Dedifferentiated amniotic fluid mesenchymal stem cell (primary cell): Measurements from ENCODE around the gene CNTNAP2.

Experiments used
- DNase-seq: peaks from one replicate; pipeline ENCODE4 v3.0.0-alpha.2; 2016; ENCODE audit errors: extremely low spot score

Gene CNTNAP2

GRCh38 chr7:146291900-146292299, 175.3 kb downstream of the CNTNAP2 start:
- no peak for DNase-seq

GRCh38 chr7:146296028-146296427, 179.4 kb downstream of the CNTNAP2 start:
- no peak for DNase-seq

- no peak for DNase-seq
These were observed 198.4 kb downstream of the CNTNAP2 start for GRCh38 chr7:146314962-146315361.

- no peak for DNase-seq
These were observed 203.0 kb downstream of the CNTNAP2 start for GRCh38 chr7:146319629-146320028.

GRCh38 chr7:146321301-146321700, 204.7 kb downstream of the CNTNAP2 start:
- no peak for DNase-seq

GRCh38 chr7:146331369-146331768, 214.8 kb downstream of the CNTNAP2 start:
- no peak for DNase-seq

DNA sequence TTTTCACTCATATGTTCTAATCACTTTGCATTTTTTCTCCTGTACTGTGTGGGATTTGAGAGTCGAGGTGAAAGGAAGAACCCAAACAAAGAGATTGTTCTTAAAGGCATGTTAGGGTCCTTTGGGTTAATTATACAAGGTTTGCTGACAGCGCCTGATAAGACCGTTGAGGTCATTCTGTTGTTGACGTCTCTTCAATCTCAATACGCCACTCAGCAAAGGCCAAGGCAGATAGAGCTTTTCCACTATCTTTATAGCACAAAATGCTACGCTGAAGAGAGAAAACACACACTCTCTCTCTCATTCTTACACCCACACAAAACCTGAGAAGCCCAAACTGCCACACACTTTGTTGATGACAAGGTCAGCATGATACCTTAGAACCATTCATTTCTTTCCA, 228.7 kb downstream of the CNTNAP2 start:
- DNase-seq: no peak

- no peak for DNase-seq
These were observed 229.5 kb downstream of the CNTNAP2 start for GRCh38 chr7:146346096-146346495.

GRCh38 chr7:146355216-146355615, 238.6 kb downstream of the CNTNAP2 start:
- no peak for DNase-seq

GRCh38 chr7:146359176-146359575, 242.6 kb downstream of the CNTNAP2 start:
- DNase-seq: peak; percentile 26

- peak; percentile 56 for DNase-seq
These were observed 250.3 kb downstream of the CNTNAP2 start for GRCh38 chr7:146366938-146367337.

DNA sequence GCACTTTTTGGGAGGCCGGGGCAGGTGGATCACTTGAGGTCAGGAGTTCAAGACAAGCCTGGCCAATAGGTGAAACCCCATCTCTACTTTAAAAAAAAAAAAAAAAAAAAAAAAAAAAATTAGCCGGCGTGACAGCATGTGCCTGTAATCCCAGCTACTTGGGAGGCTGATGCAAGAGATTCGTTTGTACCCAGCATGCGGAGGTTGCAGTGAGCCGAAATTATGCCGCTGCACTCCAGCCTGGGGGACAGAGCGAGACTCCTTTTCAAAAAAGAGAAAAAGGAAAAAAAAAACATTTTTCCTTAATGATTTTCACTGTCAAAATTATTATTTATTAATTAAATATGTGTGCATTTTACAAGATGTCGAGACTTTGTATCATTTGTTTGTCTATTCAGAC, 253.6 kb downstream of the CNTNAP2 start:
- DNase-seq: no peak

- DNase-seq: no peak
These were observed 258.6 kb downstream of the CNTNAP2 start for GRCh38 chr7:146375170-146375569.

DNA sequence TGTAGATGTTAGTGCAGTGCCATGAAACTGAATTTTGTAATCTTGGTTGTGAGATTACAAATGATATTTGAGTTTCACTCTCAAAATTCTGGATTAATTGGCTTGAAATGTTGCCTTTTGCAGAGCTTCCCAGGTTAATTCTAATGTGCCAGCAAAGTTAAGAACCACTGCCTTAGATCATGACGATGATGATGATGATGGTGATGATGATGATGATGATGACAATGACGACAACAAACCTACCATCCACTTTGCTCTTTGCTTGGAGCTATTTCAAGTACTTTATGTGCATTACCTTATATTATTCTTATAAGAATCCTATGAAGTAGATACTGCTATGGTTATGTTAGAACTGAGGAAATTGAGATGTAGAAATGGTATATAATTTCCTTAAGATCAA, 261.6 kb downstream of the CNTNAP2 start:
- no peak for DNase-seq

DNA sequence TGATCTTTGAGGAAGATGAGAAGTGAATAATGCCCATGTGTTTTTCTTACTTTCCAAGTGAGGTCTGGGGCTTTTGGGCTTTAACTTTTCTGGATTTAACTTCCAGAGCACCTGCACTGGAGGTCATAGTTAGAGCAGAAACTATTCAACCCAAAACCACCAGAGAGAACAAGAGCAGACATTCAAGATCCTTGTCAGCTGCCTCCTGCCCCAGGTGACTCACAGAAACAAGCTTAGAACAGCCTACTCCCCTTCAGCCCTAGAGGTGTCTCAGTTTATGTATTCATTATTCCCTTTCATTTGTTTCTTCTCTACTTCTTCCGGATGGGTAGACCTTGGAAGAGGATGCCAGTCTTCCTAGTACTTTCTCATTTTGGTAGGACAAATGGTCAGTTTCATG, 270.5 kb downstream of the CNTNAP2 start:
- DNase-seq: no peak

DNA sequence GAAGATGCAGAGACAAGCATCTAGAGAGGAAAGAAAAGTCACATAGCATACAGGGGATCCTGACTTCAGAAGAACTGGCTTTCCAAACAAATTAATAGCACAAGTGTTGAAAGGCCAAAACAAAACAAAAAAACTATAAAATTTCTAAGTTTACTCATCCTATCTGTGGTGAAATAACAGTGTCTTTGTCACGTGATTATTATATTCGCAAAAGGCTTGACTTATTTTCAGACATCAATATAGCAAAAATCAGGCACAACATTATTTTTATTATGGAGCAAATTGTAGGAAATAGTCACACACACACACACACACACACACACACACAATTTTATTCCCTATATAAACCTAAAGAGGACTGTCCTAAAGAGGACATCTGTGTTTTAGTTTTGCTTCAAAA, 272.3 kb downstream of the CNTNAP2 start:
- DNase-seq: no peak

- no peak for DNase-seq
These were observed 276.7 kb downstream of the CNTNAP2 start for GRCh38 chr7:146393346-146393745.

GRCh38 chr7:146397141-146397540, 280.5 kb downstream of the CNTNAP2 start:
- DNase-seq: no peak

- no peak for DNase-seq
These were observed 285.3 kb downstream of the CNTNAP2 start for GRCh38 chr7:146401939-146402338.

- DNase-seq: no peak
These were observed 289.1 kb downstream of the CNTNAP2 start for GRCh38 chr7:146405737-146406136.

DNA sequence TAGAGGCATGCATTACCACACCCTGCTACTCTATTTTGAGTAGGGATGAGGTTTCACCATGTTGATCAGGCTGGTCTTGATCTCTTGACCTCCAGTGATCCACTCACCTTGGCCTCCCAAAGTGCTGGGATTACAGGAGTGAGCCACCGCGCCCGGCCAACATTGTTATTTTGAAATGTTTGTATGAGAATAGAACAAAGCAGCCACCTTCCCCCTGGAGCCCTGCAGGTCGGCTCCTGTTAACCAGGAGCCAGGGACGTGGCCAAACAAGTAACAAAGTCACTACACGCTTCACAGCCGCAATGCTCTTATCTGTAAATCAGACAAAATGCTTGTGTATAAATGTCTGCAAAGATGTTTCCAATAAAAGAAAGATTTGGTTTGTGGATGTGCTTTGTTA, 295.4 kb downstream of the CNTNAP2 start:
- DNase-seq: no peak

GRCh38 chr7:146412781-146413180, 296.2 kb downstream of the CNTNAP2 start:
- no peak for DNase-seq

- DNase-seq: no peak
These were observed 297.8 kb downstream of the CNTNAP2 start for GRCh38 chr7:146414373-146414772.

- DNase-seq: no peak
These were observed 298.3 kb downstream of the CNTNAP2 start for GRCh38 chr7:146414937-146415336.

DNA sequence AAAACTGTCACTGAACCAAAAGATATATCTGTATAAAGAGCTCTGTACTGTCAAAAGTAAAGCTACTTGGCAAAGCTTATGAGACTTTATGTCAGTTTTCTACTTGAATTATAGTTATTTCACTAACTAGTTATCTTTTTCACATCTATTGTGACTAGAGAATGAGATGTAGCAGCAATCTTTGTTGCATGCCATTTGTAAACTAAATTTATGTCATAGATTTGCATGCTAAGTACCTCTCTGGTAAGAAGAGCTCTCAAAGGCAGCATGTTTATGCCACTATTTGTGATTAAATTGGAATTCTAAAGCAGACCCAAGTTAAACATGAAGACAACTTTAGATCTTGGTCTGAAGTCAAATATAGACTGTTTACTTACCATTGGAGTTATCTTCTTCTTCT, 300.6 kb downstream of the CNTNAP2 start:
- DNase-seq: no peak
